Nephron (organoid): ENCODE measurements around the gene B4GALNT2.
"Not testable (repeated sequence)": the region's sequence is repeated elsewhere in the genome, so short reads cannot be mapped to it uniquely, and the experiment has no call there.

Experiments
- H3K27ac Mint-ChIP-seq, 3 experiments: 2 replicates each; pipeline ENCODE4 v1.8.0; 2020; ENCODE audit warnings: mixed read lengths in 3 of 3, mild to moderate bottlenecking in 2 of 3, moderate library complexity in 1 of 3
- H3K27me3 Mint-ChIP-seq: 2 replicates; pipeline ENCODE4 v1.8.0; 2021; ENCODE audit warnings: low read depth, mild to moderate bottlenecking, moderate library complexity, mixed read lengths
- H3K36me3 Mint-ChIP-seq: 2 replicates; pipeline ENCODE4 v1.8.0; 2020; ENCODE audit warnings: low read depth, mixed read lengths
- H3K4me1 Mint-ChIP-seq: 2 replicates; pipeline ENCODE4 v1.8.0; 2020; ENCODE audit warnings: mixed read lengths
- H3K4me3 Mint-ChIP-seq, 3 experiments: 2 replicates each; pipeline ENCODE4 v1.8.0; 2020; ENCODE audit warnings: mild to moderate bottlenecking in 3 of 3, mixed read lengths in 3 of 3, moderate library complexity in 2 of 3
- H3K9me3 Mint-ChIP-seq: 2 replicates; pipeline ENCODE4 v1.8.0; 2020; ENCODE audit warnings: mixed read lengths
- TF ChIP-seq, protein P1 (sequence below), 3 experiments: fragments of 200-600 bp; sonication (generic); IDR thresholded peaks; one replicate each; pipeline ENCODE4 v1.5.0; 2021; ENCODE audit warnings: antibody characterized with exemption in 3 of 3; ENCODE audit not compliant: unreplicated experiment in 3 of 3

B4GALNT2 gene

DNA sequence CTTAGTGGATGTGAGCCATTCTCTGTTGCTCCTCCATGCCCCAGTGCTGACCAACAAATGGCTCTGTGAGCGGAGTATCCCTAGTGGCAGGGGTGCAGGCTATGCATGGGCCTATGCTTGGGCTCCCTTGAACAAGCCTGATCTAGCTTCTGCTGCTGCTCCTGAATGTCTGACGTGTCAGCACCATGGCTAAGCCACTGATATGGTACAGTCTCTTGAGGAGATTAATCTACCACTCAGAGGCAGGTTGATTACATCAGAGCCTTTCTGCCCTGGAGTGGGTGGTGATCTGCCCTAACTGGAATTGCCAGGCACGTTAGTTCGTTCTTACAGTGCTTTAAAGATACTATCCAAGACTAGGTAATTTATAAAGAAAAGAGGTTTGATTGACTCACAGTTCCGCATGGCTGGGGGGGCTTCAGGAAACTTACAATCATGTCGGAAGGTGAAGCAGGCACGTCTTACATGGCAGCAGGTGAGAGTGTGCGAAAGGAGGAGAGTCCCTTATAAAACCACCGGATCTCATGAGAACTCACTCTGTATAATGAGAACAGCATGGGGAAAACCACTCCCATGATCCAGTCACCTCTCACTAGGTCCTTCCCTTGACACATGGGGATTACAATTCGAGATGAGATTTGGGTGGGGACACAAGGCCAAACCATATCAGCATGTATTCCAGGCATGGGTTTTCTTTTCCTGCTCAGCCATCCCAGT lies 41.5 kb upstream of the B4GALNT2 start:
- TF ChIP-seq, protein P1, sequence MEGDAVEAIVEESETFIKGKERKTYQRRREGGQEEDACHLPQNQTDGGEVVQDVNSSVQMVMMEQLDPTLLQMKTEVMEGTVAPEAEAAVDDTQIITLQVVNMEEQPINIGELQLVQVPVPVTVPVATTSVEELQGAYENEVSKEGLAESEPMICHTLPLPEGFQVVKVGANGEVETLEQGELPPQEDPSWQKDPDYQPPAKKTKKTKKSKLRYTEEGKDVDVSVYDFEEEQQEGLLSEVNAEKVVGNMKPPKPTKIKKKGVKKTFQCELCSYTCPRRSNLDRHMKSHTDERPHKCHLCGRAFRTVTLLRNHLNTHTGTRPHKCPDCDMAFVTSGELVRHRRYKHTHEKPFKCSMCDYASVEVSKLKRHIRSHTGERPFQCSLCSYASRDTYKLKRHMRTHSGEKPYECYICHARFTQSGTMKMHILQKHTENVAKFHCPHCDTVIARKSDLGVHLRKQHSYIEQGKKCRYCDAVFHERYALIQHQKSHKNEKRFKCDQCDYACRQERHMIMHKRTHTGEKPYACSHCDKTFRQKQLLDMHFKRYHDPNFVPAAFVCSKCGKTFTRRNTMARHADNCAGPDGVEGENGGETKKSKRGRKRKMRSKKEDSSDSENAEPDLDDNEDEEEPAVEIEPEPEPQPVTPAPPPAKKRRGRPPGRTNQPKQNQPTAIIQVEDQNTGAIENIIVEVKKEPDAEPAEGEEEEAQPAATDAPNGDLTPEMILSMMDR (IDR thresholded peaks at IDR 0.05; ENCODE audit: unreplicated experiment in 3 of 3), result no peak
- Mint-ChIP-seq H3K27me3 (no peaks in the 10 kb centered on the region), H3K4me1 (no peaks in the 10 kb centered on the region), H3K4me3 (no peak overlapping the region), H3K36me3 (no peaks in the 10 kb centered on the region), H3K27ac (no peak overlapping the region), H3K9me3 (no peaks in the 10 kb centered on the region)

DNA sequence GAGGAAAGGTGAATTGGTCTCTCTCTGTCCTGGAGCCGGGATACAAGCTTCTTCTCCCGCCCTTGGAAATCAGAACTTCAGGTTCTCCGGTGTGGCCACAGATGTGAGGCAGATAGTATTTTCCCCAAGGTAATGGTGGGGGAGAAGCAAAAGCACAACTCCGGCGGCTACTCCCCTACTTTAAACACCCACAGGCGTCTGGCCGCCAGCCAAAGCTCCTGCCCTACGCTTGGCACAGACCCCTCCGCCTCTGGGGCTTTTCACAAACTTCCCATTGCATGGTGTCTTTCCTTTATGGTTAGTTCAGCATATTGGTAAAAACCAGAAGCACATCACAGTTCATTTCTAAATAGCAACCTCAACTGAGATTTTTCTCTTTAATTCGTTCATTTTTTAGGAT lies 39.4 kb upstream of the B4GALNT2 start:
- H3K27me3 Mint-ChIP-seq, result no peaks in the 10 kb centered on the region
- no peak overlapping the region for H3K4me3 Mint-ChIP-seq
- no peak overlapping the region for H3K27ac Mint-ChIP-seq
- no peaks in the 10 kb centered on the region for H3K9me3 Mint-ChIP-seq
- no peaks in the 10 kb centered on the region for H3K4me1 Mint-ChIP-seq
- TF ChIP-seq, protein P1 (IDR thresholded peaks at IDR 0.05; ENCODE audit: unreplicated experiment in 3 of 3), result no peak
- no peaks in the 10 kb centered on the region for H3K36me3 Mint-ChIP-seq

DNA sequence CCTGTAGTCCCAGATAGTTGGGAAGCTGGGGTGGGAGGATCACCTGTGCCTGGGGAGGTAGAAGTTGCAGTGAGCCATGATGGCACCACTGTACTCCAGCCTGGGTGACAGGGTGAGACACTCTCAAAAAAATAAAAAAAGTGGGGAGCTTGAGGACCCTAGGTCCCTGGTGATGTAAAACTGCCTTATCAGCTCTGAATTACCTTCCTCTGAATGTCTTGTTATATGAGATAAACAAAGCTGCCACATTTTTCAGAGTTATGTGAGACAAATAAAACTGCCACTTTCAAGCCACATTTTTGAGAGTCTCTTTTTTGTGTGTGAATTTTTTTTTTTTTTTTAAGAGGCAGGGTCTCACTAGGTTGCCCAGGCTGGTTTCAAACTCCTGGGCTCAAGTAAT lies 32.0 kb upstream of the B4GALNT2 start:
- H3K27me3 Mint-ChIP-seq, result no peaks in the 10 kb centered on the region
- TF ChIP-seq, protein P1 (IDR thresholded peaks at IDR 0.05; ENCODE audit: unreplicated experiment in 3 of 3), result no peak
- no peak overlapping the region for H3K4me3 Mint-ChIP-seq
- no peak overlapping the region for H3K27ac Mint-ChIP-seq
- no peaks in the 10 kb centered on the region for H3K9me3 Mint-ChIP-seq
- no peaks in the 10 kb centered on the region for H3K4me1 Mint-ChIP-seq
- no peaks in the 10 kb centered on the region for H3K36me3 Mint-ChIP-seq

DNA sequence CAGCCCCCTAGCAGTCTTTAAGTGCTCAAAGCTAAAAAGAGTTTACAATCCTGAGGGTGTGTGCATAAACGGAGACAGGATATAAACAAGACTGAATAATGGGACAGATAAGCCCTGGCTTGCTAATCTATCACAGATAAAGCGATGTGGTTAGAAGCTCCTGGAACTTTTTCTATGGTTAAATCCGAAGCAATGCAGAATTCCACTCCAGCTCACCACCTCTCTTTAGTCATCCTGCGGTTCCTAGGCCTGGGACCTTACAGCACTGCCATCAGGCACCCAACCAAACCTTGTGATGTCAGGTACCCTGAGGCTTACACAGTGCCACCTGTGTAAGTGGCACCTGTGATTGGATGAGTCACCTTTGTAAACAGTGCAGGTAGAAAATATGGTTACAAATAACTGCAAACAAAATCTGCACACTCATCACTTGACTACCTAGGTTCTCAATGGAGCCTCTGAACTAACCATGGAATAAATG lies 31.5 kb upstream of the B4GALNT2 start:
- H3K4me3 Mint-ChIP-seq, result no peak overlapping the region
- no peaks in the 10 kb centered on the region for H3K4me1 Mint-ChIP-seq
- no peaks in the 10 kb centered on the region for H3K36me3 Mint-ChIP-seq
- H3K27me3 Mint-ChIP-seq, result no peaks in the 10 kb centered on the region
- H3K9me3 Mint-ChIP-seq, result no peaks in the 10 kb centered on the region
- TF ChIP-seq, protein P1 (IDR thresholded peaks at IDR 0.05; ENCODE audit: unreplicated experiment in 3 of 3), result no peak
- H3K27ac Mint-ChIP-seq, result no peak overlapping the region

DNA sequence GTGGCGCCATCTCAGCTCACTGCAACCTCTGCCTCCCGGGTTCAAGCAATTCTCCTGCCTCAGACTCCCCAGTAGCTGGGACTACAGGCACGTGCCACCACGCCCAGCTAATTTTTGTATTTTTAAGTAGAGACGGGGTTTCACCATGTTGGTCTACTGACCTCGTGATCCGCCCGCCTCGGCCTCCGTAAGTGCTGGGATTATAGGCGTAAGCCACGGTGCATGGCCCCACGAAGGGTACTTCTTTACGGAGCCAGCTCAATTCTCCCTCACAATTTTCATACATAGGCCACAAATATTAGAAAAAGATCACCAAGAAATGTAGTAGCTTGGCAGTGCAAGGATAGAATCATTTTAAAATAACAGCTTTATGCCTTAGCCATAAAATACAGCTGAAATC lies 29.2 kb upstream of the B4GALNT2 start:
- not testable (repeated sequence) for H3K9me3 Mint-ChIP-seq, H3K27ac Mint-ChIP-seq, H3K4me3 Mint-ChIP-seq, H3K27me3 Mint-ChIP-seq, H3K4me1 Mint-ChIP-seq, H3K36me3 Mint-ChIP-seq

DNA sequence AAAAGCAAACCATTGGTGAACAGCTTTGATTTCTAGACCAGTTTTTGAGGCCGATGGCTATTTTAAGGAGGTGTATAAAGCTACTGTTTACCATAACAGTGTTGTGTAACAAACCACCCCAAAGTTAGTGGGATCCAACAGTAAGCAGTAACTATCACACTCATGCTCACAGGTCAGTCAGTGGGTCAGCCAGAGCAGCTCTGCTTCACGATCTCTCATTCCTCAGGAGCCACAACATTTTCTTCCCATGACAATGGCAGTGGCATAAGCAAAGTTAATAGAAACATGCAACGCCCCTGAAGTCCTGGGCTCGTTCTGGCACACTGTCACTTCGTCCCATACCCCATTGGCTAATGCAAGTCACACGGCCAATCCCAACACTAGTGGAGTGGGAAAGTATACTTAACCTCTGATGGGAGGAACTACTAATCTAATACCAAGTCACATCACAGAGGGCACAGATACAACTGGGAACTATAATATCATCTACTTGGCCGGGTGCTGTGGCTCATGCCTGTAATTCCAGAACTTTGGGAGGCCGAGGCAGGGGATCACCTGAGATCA lies 28.0 kb upstream of the B4GALNT2 start:
- TF ChIP-seq, protein P1 (IDR thresholded peaks at IDR 0.05; ENCODE audit: unreplicated experiment in 3 of 3), result no peak
- H3K27ac Mint-ChIP-seq, result no peak overlapping the region
- H3K9me3 Mint-ChIP-seq, result no peaks in the 10 kb centered on the region

More for the DNA sequence above, 28.0 kb upstream of the B4GALNT2 start:
- no peaks in the 10 kb centered on the region for H3K4me1 Mint-ChIP-seq
- H3K27me3 Mint-ChIP-seq, result no peaks in the 10 kb centered on the region
- no peak overlapping the region for H3K4me3 Mint-ChIP-seq
- no peaks in the 10 kb centered on the region for H3K36me3 Mint-ChIP-seq
